Activated effector memory CD4-positive, alpha-beta T cell treated with anti-CD3 and anti-CD28 coated beads, Interleukin-2, amount 50 U/mL, for 16 hours (primary cell): ENCODE results near the gene SPDYE1.

Experiments used
- DNase-seq: peaks from one replicate; pipeline ENCODE4 v3.0.0-alpha.2; 2020

SPDYE1 gene

DNA sequence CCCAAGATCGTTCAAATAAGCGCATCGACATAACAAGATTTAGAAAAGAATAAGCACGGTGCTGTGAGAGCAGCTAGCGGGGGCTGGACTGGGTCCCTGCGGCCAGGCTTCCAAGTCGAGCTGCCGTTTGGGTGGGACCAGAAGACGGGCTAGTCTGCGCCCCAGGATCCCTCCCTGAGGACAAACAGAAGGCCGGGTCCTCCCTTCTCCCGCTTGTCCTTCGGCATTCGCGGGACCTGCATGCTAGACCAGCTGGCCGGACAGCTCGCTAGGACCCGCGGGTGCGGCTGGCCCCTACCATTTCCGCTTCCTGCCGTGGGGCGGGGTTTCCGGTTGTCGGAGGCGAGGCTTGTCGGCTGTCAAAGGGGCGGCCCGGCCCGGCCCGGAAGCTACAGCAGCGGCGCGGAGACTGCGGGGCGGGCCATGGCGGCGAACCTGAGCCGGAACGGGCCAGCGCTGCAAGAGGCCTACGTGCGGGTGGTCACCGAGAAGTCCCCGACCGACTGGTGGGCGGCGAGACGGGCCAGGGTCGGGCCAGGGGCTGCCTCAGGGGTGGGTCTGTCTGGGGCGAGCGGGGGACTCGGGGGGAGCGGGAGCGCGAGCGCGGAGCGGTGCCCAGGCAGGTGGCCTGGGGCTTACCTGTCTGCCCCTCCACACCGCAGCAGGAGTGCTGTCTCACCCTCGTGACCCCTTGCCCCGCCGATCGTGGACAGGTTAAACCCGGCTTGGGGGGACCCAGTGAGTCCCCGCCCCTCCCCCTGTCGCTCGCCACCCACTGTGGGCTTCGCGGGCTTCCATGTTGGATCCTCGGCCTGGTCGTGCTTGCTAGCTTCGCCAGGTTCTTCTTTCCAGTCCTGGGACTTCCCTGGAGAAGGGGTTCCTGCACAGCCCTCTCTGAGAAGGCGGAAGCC, 46.9 kb downstream of the SPDYE1 start, which contains the start of gene DBNL:
TSS of gene DBNL (plus strand) at position 388 of the 911 bp plus-strand sequence. CDS start at position 424, 36 bp downstream.
- DNase-seq = peak; percentile 98

DNA sequence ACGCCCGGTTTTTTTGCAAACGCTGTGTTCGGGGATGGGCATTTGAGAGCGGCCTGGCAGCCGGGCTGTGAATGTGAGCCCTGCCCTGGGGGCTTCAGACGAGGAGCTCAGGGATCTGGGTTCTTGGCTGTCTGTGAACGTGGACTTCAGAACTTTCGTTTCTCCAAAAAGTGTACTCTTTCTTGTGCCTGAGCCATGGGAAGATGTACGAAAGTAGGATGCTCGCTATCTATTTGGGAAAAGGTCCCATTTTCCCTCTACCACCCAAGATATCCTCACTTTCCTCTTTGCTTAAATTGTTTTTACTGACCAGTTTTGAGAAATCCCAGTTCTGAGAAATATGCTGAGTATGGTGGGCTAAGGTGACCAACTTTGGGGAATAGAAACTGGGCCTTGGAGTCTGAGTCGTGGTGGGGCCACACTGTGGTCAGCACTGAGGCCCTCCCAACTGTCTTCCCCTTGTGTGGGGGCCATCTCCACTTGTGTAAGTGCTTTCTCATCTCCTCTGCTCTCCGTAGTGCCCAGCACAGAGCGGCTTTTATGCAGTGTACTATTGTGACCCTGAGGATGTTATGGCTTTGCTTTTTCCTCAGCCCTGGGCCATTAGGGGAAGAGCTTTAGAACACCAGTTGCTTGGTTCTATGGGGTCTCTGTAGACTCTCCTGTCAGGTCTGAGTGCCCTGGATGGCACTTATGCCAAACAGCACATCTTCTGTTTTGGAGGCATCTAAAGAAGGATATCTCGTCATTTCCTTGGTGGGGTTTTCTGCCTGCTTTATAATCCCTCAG, 47.7 kb downstream of the SPDYE1 start:
- DNase-seq = no peak

DNA sequence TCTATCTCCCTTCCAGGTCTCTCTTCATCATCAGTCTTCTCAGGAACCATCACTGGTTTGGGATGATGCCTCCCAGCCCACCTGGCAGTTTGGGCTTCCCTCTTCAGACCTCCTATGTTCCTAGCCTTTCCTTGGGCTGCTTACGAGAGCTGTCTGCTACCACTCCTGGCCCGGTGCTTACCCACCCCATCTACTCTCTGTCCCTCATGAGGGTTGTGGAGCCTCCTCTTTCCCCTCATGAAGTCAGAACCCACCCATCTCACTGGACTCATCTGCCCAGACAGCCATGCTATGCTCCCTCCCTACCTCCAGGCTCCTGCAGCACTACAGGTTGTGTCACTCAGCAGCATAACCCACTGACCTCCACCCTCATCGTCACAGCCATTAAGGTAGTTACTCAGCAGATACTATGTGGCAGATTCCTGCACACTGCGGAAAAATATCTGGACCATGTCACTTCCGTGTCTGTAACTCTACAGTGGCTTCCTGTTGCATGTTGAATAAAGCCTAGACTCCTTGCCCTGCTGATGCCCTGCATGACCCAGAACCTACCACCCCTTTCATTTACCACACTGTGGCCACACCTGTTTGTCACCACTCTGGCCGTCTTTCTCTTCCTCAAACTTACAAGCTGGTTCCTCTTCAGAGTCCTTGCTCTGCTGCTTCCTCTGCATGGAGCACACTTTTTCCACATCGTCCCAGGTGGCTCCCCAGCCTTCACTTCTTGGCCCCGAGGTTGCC, 48.8 kb downstream of the SPDYE1 start:
- DNase-seq = no peak

DNA sequence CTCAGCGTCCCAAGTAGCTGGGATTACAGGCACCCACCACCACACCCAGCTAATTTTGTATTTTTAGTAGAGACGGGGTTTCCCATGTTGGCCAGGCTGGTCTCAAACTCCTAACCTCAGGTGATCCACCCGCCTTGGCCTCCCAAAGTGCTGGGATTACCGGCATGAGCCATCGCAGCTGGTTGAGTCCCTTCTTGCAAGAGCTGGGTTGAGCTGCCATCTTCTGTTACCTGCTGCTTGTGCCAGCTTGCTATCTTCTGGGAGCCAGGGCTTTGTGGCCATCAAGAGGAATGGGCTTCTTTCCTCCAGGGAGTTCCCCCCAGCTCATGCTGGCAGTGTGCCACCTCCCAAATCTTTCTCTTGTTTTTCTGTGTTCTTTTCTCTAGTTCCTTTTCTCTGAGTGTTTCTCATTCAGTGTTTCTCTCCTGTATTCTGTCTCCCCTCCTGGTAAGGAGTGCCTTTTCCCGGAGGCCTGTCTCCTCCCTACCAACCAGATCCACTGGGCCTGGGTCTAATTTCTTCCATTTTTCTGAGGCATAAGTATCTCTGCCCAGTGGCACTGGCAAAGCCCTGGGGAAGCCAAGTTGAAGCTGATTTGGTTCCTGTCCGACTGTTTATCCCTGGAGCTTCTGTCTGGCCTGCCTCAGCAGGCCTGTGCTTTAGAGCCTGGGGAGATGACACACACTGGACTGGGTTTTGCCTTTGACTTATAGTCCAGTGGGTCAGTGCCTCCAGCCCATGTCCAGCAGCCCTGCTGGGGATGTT, 50.5 kb downstream of the SPDYE1 start:
- DNase-seq = no peak

DNA sequence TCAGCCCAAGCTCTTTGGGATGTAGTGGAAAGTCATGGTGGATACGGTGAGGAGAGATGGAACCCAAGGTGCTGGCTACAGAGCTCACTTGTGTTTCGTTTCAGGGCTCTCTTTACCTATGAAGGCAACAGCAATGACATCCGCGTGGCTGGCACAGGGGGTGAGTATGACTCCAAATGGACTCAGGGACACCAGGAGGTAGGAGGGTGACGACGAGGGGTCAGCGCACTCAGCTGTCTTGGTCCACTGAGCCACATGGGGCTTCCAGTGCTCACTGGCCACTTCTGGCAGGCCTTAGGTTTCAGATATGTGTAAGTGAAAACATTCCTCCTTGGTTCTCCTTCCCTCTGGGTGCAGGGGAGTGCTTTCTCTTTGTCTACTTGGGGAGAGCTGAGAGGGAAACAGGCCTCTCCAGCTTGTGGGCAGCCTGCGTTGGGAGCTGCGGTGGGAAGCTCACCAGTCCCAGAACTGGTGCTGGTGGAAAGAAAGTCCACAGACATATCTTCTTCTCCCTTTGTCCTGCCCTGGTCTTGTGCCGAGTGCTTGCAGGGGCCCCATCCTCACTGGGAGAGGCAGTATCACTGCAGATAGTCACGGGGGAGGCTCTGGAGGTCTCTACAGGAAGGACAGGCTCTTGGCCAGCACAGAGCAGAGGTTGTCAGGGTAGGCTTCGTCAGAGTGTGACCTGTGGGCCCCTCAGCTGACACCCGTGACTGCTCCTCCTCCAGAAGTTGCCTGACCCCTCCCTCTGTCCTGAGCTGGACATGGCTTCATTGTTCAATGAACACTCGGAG, 52.6 kb downstream of the SPDYE1 start:
- no peak for DNase-seq

DNA sequence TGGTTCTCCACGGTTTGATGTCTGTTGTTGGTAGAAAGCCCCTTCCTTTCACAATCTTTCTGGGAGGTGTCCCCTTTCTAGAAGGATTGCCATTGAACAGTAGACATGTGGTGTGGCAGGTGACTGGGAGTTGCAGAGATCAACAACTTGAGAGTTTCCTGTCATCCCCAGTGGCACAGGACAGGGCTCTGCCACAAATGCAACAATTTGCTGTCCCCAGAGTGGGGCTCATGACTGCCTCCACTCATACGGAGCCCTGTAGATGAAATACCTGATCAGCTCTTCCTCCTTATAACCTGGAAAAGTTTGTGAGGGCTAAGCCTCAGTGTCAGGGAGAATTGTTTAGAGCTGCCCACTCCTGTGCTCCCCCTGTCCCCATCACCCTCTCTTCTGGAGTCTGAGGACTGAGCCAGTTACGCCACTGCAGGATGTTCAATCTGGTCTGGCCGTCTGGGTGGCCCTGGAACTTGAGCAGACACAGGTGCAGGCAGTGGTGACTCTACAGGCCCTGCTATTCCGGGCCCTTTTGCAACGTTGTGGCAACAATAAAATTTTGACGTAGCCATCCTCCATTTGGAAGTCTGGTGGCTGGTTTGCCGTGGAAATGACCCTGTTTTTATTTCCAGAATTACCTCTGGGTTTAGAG, 53.3 kb downstream of the SPDYE1 start:
- peak; percentile 60 for DNase-seq

DNA sequence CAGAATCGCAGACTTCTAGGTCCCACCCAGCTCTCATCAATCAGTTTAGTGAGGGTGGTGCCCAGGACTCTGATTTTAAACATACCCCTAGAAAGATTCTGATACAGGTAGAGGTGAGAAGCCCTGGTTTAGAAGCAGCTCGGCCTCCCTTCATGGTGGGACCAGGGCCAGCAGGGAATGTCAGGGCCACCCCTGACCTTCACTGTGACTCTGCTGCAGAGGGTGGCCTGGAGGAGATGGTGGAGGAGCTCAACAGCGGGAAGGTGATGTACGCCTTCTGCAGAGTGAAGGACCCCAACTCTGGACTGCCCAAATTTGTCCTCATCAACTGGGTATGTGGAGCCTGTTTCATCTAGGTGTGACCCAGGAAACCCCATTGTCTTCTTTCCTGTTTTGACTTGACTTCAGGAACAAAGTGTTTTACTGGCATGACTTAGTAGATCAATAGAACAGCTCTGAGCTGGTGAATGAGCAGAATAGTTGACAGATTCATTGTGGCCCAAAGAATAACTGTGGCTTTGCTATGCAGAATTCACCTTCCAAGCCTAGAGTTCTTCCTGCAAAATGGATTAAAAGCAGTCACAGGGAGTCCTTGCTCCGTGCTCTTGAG, 54.0 kb downstream of the SPDYE1 start:
- no peak for DNase-seq

DNA sequence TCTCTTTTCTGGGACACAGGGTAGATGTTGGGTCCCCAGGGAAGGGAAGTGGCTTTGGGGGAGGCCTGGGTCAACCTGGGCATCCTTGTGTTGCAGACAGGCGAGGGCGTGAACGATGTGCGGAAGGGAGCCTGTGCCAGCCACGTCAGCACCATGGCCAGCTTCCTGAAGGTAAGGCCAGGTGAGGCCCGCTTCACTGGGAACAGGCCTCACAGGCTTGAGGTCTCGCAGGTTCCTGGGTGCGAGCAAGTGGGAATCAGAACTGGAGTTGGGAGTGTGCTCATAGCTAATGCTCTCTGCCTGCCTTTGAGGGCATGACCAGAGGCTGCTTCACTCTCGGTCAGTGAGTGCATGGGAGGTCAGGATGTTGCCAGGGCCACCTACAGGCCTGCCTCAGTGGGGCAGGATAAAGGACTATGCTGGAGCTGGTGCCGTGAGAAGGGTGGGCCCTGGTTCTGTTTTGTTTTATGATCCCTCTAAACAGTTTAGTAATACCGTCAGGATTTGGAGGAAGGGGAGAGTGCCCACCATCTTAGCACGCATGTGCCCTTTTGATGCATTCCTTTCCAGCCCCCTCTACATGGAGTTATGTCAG, 55.2 kb downstream of the SPDYE1 start:
- DNase-seq = peak; percentile 59

DNA sequence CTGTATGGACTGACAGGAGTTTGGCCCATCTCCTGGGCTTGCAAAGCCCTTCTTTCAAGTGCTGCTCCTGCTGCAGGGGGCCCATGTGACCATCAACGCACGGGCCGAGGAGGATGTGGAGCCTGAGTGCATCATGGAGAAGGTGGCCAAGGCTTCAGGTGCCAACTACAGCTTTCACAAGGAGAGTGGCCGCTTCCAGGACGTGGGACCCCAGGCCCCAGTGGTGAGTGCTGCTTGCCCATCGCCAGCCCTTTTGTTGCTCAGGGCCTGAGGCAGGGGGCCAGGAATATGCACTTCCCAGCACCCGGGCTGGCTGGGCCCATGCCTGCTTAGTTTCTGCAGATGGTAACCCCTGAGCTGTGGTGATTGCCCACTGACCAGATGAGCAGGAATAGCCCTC, 59.0 kb downstream of the SPDYE1 start:
- DNase-seq = no peak

DNA sequence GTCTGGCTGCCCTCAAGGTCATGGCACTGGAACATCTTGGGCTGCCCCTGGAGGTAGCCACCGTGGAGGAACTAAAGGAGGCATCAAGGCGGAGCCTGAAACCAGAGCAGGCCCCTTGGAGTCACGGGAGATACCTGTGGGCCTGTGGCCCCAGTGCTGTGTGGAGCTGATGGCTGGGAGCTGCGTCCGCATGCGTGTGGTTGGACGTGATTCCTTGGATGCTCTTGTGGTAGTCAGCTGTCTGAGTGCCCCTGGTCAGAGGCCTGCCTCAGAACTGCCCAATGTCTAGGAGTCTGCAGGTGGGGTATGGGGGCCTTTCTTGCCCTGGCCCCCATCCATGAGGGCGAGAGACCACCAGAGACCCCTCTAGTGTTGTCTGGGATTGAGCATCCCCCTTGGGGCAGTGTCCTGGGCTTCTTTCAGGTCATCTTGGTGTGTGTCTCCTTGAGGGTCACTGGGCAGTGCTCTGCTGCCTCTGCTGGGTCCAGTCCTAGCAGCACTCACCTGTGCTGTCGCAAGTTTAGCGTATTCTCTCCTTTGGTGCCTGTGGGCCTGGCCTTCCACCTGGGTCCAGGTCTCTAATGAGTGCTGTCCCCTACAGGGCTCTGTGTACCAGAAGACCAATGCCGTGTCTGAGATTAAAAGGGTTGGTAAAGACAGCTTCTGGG, 59.6 kb downstream of the SPDYE1 start:
- DNase-seq = peak; percentile 50

DNA sequence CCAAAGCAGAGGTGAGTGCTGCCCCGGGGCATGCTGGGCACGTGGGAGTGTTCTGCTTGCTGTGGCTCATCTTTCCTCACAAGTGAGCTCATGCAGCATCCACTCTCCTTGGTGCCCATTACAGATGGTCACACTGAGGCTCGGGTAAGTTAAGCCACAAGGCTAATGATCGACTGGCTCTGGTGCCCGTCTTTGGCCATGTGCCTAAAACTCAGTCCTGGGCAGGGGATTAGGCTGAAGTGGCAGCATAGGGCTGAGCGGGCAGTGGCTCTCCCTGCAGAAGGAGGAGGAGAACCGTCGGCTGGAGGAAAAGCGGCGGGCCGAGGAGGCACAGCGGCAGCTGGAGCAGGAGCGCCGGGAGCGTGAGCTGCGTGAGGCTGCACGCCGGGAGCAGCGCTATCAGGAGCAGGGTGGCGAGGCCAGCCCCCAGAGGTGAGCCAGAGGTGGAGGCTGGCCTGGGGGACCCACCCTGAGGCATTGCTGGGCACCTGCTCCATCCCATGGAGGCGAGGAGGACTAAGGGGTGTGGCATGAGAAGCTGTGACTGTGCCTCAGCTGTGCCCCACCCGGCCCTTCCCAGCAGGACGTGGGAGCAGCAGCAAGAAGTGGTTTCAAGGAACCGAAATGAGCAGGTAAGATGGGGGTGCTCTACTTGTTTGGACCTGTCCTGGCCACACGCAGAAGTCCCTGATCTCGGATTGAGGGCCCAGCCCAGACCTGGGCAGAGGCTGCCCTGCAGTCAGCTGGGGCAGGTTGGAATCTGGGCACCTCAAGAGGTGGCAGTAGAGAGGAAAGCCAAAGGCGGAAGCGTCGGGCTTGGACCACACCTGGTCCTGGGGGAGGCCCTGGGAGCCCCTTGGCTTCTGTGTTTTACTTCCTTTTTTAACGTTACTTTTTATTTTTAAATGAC, 60.4 kb downstream of the SPDYE1 start:
- DNase-seq = peak; percentile 52

DNA sequence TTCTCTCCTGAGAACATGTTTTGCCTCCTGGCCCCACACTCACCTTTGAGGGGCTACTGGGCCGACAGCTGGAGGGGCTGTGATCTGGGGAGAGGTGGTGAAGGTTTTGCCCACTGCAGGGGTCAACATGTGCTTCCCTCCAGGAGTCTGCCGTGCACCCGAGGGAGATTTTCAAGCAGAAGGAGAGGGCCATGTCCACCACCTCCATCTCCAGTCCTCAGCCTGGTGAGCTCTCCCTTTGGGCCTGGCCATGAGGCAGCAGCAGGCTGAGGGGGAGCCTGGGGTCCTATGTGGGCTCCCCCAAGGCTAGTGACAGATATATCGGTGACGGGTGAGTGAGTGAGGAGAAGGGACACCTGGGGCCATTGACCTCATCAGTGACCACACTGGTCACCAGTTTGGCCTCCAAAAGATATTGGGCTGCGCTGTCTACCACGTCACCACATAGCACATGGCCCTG, 61.1 kb downstream of the SPDYE1 start:
- DNase-seq = peak; percentile 38

DNA sequence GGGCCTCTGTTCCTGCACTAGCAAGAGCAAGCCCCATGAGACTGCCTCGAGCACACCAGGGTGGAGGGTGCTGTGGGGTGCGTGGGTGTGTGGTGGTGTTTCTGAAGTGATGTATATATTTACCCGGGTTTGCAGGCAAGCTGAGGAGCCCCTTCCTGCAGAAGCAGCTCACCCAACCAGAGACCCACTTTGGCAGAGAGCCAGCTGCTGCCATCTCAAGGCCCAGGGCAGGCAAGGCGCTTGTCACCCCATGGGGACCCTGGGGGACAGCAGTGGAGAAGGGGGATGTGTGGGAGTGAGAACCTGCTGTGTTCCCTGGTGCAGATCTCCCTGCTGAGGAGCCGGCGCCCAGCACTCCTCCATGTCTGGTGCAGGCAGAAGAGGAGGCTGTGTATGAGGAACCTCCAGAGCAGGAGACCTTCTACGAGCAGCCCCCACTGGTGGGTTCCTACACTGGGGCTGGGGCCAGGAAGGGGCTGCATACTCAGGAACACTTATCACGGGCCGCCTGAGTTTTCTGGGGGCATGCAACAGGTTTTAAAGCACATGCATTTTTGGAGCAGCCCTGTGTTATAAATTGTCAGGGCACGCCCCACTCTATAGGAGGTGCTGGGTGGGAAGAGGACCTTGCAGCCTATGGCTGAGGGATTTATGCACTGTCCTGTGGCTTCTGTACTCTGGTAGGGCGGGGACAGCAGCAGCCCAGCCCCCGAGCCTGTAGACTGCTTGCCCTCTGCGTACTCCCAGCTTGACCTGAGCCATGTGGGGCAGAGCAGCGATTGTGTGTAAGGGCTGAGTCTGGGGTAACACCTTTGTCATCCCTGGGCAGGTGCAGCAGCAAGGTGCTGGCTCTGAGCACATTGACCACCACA, 61.8 kb downstream of the SPDYE1 start:
- DNase-seq = peak; percentile 60
